SHP77 (cell line): ENCODE results near the gene RNF34.

Experiments used
- DNase-seq, 2 experiments: peaks; one replicate each; lab custom pipeline; 2025; lab: John Stamatoyannopoulos, UW

RNF34 gene

GRCh38 chr12:121439715-121440114 lies 39.8 kb downstream of the RNF34 start:
- DNase-seq = no peak

GRCh38 chr12:121440768-121441167 lies 40.9 kb downstream of the RNF34 start:
- DNase-seq = no peak

GRCh38 chr12:121441555-121441954 lies 41.6 kb downstream of the RNF34 start:
- DNase-seq = peak in 1 of 2 experiments; percentile 14

- DNase-seq = no peak
These were observed 42.4 kb downstream of the RNF34 start for GRCh38 chr12:121442028-121442948.

- peak; percentile 56 to 75 for DNase-seq
These were observed 43.4 kb downstream of the RNF34 start for GRCh38 chr12:121443193-121443870.

- peak in 1 of 2 experiments; percentile 3 for DNase-seq
These were observed 44.3 kb downstream of the RNF34 start for GRCh38 chr12:121443911-121444841.

- DNase-seq = peak; percentile 9 to 19
These were observed 44.9 kb downstream of the RNF34 start for GRCh38 chr12:121444842-121445202.

- no peak for DNase-seq
These were observed 46.8 kb downstream of the RNF34 start for GRCh38 chr12:121446750-121447149.

GRCh38 chr12:121448771-121449315 lies 48.9 kb downstream of the RNF34 start:
- no peak for DNase-seq

GRCh38 chr12:121451961-121452339 lies 52.0 kb downstream of the RNF34 start:
- DNase-seq = no peak

- no peak for DNase-seq
These were observed 52.5 kb downstream of the RNF34 start for GRCh38 chr12:121452340-121452984.

GRCh38 chr12:121452985-121453360 lies 53.1 kb downstream of the RNF34 start:
- no peak for DNase-seq

- DNase-seq = no peak
These were observed 53.7 kb downstream of the RNF34 start for GRCh38 chr12:121453629-121454028.

- no peak for DNase-seq
These were observed 55.0 kb downstream of the RNF34 start for GRCh38 chr12:121454921-121455320.

- DNase-seq = no peak
These were observed 56.0 kb downstream of the RNF34 start for GRCh38 chr12:121455766-121456420.

- no peak for DNase-seq
These were observed 56.6 kb downstream of the RNF34 start for GRCh38 chr12:121456551-121456950.

- DNase-seq = no peak
These were observed 61.1 kb downstream of the RNF34 start for GRCh38 chr12:121461048-121461447.

- DNase-seq = no peak
These were observed 64.4 kb downstream of the RNF34 start for GRCh38 chr12:121464331-121464730.

- DNase-seq = peak in 1 of 2 experiments; percentile 25
These were observed 66.2 kb downstream of the RNF34 start for GRCh38 chr12:121465921-121466793.
